Measurements from ENCODE around the gene CYBC1.

DNA sequence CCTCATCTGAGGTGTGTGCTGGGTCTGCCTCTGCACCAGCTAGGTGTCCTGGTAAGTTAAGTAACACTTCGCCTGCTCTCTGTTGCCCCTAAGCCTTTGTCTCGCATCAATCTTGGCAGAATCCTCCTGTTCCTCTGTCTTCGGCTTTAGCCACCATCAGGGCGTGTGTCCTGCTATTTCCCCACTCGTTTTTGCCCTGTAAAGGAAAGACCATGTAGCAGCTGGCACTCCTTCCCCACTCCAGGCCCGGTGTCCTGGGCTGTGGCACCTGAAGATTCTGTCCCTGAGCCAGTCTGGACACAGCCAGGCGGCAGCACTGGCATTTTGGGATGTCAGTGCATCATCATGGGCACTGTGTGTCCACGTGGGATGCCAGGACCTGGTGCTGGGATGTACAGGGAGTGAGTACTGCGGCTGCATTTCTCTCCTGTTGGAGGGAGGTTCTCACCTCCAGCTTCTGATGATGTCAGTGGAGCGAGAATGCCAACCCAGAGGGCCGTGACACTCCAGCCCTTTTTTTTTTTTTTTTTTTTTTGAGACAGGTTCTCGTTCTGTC, 42.8 kb upstream of the CYBC1 start:
- TF ChIP-seq, protein P1, sequence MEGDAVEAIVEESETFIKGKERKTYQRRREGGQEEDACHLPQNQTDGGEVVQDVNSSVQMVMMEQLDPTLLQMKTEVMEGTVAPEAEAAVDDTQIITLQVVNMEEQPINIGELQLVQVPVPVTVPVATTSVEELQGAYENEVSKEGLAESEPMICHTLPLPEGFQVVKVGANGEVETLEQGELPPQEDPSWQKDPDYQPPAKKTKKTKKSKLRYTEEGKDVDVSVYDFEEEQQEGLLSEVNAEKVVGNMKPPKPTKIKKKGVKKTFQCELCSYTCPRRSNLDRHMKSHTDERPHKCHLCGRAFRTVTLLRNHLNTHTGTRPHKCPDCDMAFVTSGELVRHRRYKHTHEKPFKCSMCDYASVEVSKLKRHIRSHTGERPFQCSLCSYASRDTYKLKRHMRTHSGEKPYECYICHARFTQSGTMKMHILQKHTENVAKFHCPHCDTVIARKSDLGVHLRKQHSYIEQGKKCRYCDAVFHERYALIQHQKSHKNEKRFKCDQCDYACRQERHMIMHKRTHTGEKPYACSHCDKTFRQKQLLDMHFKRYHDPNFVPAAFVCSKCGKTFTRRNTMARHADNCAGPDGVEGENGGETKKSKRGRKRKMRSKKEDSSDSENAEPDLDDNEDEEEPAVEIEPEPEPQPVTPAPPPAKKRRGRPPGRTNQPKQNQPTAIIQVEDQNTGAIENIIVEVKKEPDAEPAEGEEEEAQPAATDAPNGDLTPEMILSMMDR (IDR thresholded peaks at IDR 0.05): no peak
- TF ChIP-seq POLR2A (IDR thresholded peaks at IDR 0.05) (no peak), POLR2AphosphoS5 (IDR thresholded peaks at IDR 0.05) (no peak)
